ENCODE results near the gene CCN5.
"Not testable (repeated sequence)": the region's sequence is repeated elsewhere in the genome, so short reads cannot be mapped to it uniquely, and the experiment has no call there.

CCN5 gene

DNA sequence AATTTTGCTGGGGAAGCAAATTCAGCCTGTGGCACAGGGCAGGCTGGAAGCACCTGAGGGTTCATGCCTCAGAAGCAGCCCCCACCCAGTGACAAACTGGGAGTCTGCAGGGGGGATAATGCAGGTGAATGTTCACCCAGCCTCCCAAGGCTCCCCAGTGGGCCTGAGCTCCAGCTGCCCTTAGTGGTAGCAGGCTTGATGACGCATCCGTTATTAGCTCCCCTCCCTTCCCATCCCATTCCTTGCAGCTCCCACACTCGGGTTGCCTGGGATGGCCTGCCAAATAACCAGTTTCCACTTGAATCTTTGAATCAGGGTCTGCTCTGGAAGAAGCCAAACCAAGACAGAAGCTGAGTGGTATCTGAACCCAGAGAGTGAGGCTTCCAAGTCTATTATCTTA lies 46.3 kb downstream of the CCN5 start:
- no peak for DNase-seq

DNA sequence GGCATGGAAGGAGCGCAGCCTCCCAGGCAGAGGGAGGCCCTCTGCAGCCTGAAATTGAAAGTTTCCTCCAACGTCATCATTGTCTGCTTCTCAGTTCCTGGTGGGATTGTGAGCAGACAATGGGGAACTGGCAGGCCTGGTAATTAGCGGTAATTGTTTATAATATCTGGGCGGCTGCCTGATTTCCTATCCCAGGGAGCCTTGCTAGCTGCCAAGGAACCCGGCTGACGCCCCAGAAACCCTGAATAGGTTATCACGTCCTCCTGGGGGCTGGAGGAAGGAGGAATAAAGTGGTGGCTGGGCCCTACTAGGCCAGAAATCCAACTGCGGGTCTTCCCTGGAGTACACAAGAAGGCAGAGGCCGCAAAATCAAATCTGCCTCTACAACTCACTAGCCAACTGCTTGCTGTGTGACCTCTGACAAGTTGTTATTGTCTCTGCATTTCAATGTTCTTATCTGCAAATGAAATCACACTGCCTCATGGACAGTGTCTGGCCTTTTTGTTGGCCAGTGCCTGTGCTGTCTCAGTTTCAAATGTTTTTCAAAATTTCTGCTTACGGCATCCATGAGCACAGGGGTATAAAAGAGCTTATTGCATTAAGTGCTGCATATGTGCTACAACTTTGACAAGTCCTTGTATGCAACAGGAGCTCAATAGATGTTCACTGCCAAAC lies 47.4 kb downstream of the CCN5 start:
- no peak for DNase-seq

DNA sequence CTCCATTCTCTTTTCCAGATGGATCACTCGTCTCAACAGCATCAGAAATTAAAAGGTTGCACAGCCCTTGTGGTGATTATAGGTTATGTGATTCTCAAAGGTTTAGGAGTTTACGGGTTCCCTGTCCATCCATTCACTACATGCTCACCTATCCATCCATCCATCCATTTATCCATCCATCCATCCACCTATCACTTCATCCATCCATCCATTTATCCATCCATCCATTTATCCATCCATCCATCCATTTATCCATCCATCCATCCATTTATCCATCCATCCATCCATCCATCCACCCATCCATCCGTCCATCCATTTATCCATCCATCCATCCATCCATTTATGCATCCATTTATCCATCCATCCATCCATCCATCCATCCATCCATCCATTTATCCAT lies 48.6 kb downstream of the CCN5 start:
- not testable (repeated sequence) for DNase-seq

DNA sequence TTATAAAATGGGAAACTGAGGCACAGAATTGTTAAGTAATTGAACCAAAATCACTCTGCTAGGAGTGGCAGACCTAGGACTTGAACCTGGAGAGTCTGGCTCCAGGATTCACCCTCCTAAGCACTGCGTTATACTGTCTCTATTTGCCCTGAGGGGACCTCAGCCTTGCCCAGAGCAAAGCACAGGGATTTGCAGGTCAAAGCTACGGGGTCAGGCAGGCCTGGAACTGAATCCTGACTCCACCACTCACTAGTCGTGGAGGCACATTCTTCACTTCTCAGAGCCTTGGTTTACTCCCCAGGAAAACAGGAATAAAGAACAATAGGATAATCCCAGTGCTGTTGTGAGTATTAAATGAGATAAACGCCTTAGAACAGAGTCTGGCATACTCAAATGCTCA lies 49.9 kb downstream of the CCN5 start:
- DNase-seq: no peak

DNA sequence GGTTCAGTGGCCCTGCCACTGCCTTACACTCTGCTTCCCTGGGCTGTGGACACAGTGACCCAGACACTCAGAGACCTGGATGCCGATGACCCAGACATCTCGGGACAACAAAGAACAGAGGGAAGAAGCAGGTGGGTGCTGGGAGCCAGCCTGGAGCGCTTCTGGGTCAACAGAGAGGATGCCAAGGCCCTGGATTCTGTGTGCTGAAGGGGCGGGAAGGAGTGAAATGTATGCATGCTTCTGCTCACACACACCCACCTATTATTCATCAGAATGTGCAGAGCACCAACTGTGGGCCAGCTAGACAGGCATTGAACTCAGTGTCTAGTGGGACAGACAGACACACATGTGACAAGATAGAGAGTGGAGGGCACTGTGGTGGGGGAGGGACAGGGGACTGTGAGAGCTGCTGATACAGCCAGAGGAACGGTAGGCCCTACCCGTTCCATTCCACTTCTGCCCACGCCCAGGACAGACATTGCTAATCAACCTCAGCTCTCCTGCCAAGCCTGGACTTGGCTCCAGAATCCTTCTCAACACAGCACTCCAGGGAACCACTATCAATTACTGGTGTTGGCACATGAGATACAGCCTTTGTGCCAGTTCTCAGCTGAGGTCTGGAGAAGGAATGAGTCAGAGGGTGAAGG lies 50.7 kb downstream of the CCN5 start:
- no peak for DNase-seq

DNA sequence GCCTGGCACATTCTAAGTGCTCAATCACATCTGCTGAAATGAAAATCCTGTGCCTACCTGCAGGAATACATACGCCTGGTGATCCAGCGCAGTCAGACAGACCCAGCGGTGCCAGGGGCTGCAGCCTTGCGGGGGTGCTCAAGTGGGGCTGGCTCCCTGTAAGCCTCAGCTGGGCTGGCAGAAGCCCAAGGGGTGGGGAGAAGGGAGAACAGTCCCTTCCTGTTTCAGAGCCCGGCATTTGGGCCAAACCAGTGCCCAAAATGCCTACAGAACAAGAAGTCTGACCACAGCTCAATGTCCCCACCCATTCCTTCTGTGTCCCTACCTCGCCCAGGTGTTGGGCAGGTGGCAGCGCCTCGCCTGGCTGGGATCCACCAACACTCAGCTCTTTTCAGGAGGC lies 53.1 kb downstream of the CCN5 start:
- DNase-seq: no peak

DNA sequence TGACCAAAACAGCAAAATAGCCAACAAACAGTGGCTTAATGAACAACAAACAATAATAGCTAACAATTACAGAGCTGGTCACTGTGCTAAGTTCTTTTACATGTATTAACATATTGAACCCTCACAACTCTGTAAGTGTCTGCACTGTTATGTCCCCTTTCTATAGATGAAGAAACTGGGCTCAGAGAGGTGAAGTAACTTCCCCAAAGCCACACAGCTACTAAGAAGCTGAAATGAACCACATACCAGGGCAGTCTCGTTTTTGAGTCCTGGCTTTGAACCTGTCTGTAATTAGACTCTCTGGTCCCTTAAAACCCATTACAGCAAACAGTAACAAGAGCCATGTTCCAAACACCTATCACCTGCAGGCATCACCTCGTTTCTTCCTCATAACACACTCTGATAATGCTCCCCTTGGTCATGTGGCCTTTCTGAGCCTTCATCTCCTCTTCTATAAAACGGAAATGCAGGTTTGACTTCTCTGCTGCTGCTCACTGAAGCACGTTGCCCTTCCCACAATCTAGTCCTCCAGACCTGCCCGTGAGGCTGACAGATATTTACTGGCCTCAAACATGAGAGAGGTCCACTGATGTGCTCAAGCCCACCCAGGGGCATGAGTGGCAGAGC lies 53.8 kb downstream of the CCN5 start:
- DNase-seq: no peak

DNA sequence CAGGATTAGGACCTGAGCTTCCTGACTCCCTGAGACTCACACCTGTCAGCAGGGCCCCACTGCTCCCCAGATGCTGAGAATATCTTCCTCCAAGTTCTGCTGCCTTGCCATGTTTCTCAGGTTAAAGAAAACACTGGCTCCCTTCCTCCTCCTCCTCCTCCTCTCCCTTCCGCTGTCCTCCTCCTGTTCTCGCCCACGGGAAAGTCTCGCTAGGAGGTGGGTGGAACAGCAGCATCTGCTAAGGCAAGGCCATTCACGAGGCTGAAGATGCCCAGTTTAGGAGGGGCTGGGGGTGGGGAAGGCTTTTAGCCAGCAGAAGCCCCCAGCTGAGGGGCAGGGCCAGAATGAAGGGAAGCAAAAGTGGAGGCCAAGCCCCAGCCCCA lies 54.3 kb downstream of the CCN5 start:
- DNase-seq: no peak

DNA sequence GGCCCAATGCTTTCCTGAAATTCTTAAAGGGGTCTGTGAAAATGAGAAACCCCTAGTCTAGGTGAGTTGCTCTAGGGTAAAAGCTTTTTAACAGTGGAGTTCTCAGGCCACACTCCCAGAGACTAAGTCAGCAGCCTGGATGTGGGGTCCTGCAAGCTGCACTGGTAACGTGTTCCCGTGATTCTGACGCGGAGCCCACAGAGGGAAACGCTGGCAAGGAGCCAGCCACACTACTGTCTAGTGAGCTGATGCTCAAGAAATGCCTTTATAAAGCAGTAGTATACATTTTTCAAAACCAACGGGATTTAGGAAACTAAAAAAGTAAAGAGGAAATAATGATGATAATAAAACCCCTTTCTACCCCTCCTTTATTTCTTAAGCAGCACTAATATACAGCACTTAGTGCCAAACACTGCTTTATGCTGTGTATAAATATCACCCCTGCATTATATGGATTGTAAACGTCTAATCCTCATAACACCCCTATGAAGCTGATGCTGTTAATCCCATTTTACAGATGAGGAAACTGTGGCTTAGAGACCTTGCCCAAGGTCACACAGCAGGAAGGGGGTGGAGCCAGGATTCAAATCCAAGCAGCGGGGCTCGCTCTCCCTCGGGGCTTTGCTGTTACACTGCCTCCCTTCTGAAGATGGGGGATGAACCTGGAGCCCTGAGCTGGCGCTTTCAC lies 55.5 kb downstream of the CCN5 start:
- no peak for DNase-seq

DNA sequence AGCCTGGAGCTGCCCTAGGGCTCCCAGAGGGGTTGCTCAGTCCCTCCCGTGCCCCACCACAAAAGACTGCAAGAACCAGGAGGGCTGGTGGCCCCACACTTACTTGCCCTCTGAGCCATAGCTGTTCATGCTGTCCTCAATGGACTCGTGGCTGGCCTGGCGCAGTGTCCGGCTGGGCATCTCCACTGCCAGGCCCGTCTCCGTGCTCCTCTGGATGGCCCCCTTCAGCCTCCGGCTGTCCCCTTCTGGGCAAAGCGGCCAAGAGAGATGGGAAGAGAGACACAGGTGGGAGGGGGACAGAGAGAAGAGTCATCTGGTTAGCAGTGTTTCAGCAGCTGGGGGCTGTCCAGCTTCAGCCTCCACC lies 56.0 kb downstream of the CCN5 start:
- DNase-seq: no peak

DNA sequence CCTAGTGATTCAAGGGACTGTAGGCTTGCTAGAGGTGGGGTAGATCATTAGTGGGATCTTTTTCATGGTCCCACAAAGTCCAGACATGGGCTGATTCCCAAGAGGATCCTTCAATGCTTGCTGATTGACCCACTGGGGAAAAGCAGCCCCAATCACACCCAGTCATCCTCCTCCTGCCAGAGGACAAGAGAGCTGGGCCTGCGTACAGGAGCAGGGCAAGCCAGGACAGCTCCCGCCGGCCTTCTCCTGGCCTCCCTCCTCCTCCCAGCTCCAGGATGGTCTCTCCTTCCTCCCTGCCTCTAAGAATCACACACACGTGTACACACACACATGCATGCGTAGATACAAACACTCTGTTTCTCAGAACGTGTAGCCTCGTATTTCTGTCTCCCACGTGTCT lies 57.5 kb downstream of the CCN5 start:
- DNase-seq: no peak

DNA sequence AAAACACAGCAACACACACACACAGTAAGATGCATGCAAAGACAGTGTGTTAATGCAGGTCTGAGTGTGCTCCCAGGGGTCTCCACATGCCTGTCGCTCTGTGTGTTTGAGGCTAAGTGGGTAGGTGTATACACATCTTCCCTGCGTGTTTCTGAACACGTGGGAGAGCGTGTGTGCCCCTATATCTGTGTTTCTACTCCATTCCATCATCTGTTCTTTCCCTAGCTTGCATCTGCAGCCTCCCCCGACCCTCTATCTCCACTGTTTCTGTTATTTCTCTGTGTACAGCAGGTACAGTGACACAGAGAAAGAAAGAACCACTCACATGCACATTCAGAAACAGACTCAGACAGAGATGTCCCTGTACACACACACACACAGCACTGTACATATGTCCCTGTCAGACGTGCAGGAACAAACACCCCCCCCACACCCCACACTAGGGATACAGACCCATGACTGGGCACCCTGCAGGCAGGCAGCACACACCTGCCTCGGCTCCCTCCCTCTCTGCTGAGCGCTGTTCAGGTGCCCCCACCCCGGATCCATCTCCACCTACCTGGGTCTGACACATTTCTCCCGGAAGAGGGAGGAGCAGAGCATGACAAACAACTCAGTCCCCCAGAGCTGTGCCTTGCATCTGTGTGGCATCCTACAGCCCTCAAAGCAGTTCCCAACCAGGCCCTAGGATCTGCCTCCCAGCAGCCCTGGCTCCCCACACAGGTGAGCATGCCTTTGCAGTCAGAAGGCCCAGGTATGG lies 58.1 kb downstream of the CCN5 start:
- no peak for DNase-seq

DNA sequence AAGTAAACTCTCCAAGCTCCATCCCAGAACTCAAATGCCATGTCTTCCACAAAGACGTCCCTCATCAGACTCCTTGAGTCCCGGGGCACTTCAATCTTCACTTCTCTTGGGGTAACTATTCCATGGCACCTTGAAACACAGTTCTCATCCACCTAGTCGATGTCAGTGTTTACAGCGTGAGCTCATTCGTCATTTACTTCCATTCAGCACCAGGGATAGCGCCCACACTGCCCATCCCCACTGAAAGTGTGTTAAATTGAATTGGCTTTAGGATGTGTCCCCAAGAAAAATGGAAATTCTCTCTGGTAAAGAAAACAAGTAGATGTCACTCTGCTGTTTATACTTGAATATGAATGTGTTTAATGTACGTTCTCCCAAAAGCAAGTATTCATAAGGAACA lies 61.8 kb downstream of the CCN5 start:
- DNase-seq: no peak

Measured in effector CD4-positive, alpha-beta T cell (primary cell).